Measurements from ENCODE around the gene NHLRC4.

- TF ChIP-seq CTCF (IDR thresholded peaks at IDR 0.05), result no peak
- no peak for TF ChIP-seq POLR2A (IDR thresholded peaks at IDR 0.05)
Measured at GRCh38 chr16:596736-597060, 29.9 kb downstream of the NHLRC4 start.
